GM12878 (cell line): ENCODE data around the gene TBXAS1. TPM values are rescaled to one million over a fixed set of nuclear protein-coding genes. Genes with fewer than 3 reads are reported as not detected.

ENCODE experiments used
- BHLHE40 ChIP-seq, 2 experiments: fragments of 450-650 bp in 1 of 2; IDR thresholded peaks; 2 replicates each; pipeline ENCODE4 v1.6.1; 2011 to 2017; ENCODE audit warnings: low read depth in 2 of 2, borderline replicate concordance in 1 of 2, improper control_type of control experiment in 1 of 2, low read length in 1 of 2, mild to moderate bottlenecking in 1 of 2
- CHD4 ChIP-seq: fragments of 200-600 bp; sonication (generic); IDR thresholded peaks from 2 replicates; pipeline ENCODE4 v1.6.1; 2016; ENCODE audit warnings: mild to moderate bottlenecking
- CUX1 ChIP-seq: IDR thresholded peaks from 2 replicates; pipeline ENCODE4 v1.6.1; 2012; ENCODE audit warnings: improper control_type of control experiment, low read depth, low read length; ENCODE audit not compliant: insufficient replicate concordance
- EZH2 ChIP-seq: IDR thresholded peaks from 2 replicates; pipeline ENCODE4 v1.6.1; 2012; ENCODE audit warnings: low read depth, mild to moderate bottlenecking, control low read depth, inconsistent platforms, low read length, borderline replicate concordance; ENCODE audit not compliant: control insufficient read depth
- MTA3 ChIP-seq: IDR thresholded peaks from 2 replicates; pipeline ENCODE4 v1.6.1; 2012; ENCODE audit warnings: low read length, inconsistent platforms, borderline replicate concordance
- NFXL1 ChIP-seq: fragments of 450-650 bp; IDR thresholded peaks from 2 replicates; pipeline ENCODE4 v1.6.1; 2017; ENCODE audit warnings: antibody characterized with exemption, mild to moderate bottlenecking, borderline replicate concordance
- NKRF ChIP-seq: fragments of 450-650 bp; conservative IDR thresholded peaks from 2 replicates; pipeline ENCODE4 v1.6.1; 2017; ENCODE audit warnings: mild to moderate bottlenecking, moderate library complexity
- PKNOX1 ChIP-seq: fragments of 450-650 bp; IDR thresholded peaks from 2 replicates; pipeline ENCODE4 v1.6.1; 2016; ENCODE audit warnings: mild to moderate bottlenecking
- RAD21 ChIP-seq: IDR thresholded peaks from 2 replicates; pipeline ENCODE4 v1.6.1; 2011; ENCODE audit warnings: mild to moderate bottlenecking, low read depth, low read length, moderate library complexity; ENCODE audit not compliant: insufficient read depth
- RAD51 ChIP-seq: fragments of 450-650 bp; IDR thresholded peaks from 2 replicates; pipeline ENCODE4 v1.6.1; 2016; ENCODE audit warnings: moderate library complexity, mild to moderate bottlenecking, inconsistent platforms
- REST ChIP-seq: IDR thresholded peaks from 2 replicates; pipeline ENCODE4 v1.6.1; 2012; ENCODE audit warnings: mild to moderate bottlenecking, low read depth, low read length
- SMC3 ChIP-seq: IDR thresholded peaks from 2 replicates; pipeline ENCODE4 v1.6.1; 2011; ENCODE audit warnings: low read length, improper control_type of control experiment, borderline replicate concordance
- SPI1 ChIP-seq: IDR thresholded peaks from 2 replicates; pipeline ENCODE4 v1.6.1; 2011; ENCODE audit warnings: low read depth, mild to moderate bottlenecking, low read length, moderate library complexity, borderline replicate concordance; ENCODE audit not compliant: insufficient read depth
- SREBF1 ChIP-seq: IDR thresholded peaks from 2 replicates; pipeline ENCODE4 v1.6.1; 2012; ENCODE audit warnings: mild to moderate bottlenecking, low read length
- SUPT20H ChIP-seq: IDR thresholded peaks from 2 replicates; pipeline ENCODE4 v1.6.1; 2011; ENCODE audit warnings: low read depth, mild to moderate bottlenecking, low read length, moderate library complexity, borderline replicate concordance; ENCODE audit not compliant: control insufficient read depth
- TCF12 ChIP-seq: IDR thresholded peaks from 2 replicates; pipeline ENCODE4 v1.6.1; 2011; ENCODE audit warnings: low read depth, mild to moderate bottlenecking, low read length
- WRNIP1 ChIP-seq: IDR thresholded peaks from 2 replicates; pipeline ENCODE4 v1.6.1; 2011; ENCODE audit warnings: low read depth, low read length, improper control_type of control experiment, borderline replicate concordance
- polyA plus RNA-seq, 11 experiments: library from polyadenylated mRNA; depleted of rRNA in 4 of 11; unstranded in 6 of 11; stranded (reverse) in 5 of 11; fragments of >200 nt; fragmentation: Nextera tagmentation in 4 of 11; fragmentation: Illumina TruSeq in 1 of 11; extraction: Ambion mirVana in 4 of 11; extraction: Trizol in 1 of 11; gene quantifications; 1 replicate in 1 of 11; 2 replicates in 10 of 11; pipeline versions ENCODE4 v1.2.1 to v1.2.3, GENCODE V29; 2011 to 2016; ENCODE audit warnings: inconsistent platforms in 2 of 11, missing spikeins in 2 of 11, low read depth in 1 of 11
- total RNA-seq, 4 experiments: library from RNA; depleted of rRNA in 3 of 4; stranded (reverse); fragments of >200 nt in 3 of 4; fragmentation: Illumina TruSeq in 1 of 4; extraction: Trizol in 1 of 4; gene quantifications; 2 replicates each; pipeline versions ENCODE4 v1.2.1 to v1.2.3, GENCODE V29; 2013 to 2021

TBXAS1 gene
- total and polyA plus RNA-seq, 10 of the 15 experiments (the other 5 are each of a cell fraction or from before 2014, with no cell fraction given) = 1.5 to 32.7 (median 16.3) TPM

GRCh38 chr7:139829025-139829774, at the start of gene TBXAS1 (continued):
- TF ChIP-seq REST = no peak
- TF ChIP-seq SREBF1 = no peak
- TF ChIP-seq SMC3 = 0 out of 2 replicates have a peak, but pooled peaks have one; percentile 4
- TF ChIP-seq NFXL1 = no peak
- no peak for TF ChIP-seq RAD21
- no peak for TF ChIP-seq RAD51
- no peak for TF ChIP-seq NKRF
- no peak for TF ChIP-seq EZH2
- TF ChIP-seq CHD4 = no peak
- TF ChIP-seq MTA3 = no peak
- TF ChIP-seq CUX1 = no peak
- TF ChIP-seq WRNIP1 = no peak
- no peak for TF ChIP-seq SUPT20H
- TF ChIP-seq TCF12 = no peak
- 0 out of 4 replicates have a peak, but pooled peaks of 1 of the 2 experiments have one; percentile 12 for TF ChIP-seq BHLHE40 (IDR thresholded peaks at IDR 0.05; ENCODE audit: borderline replicate concordance in 1 of 2, low read depth in 2 of 2, low read length in 1 of 2)
- TF ChIP-seq PKNOX1 = 0 out of 2 replicates have a peak, but pooled peaks have one; percentile 14
- TF ChIP-seq SPI1 = peak; percentile 49
